ENCODE measurements around the gene ATP8A2. TPM values are rescaled to one million over a fixed set of nuclear protein-coding genes. Genes with fewer than 3 reads are reported as not detected.

Gene ATP8A2
- total and polyA plus RNA-seq, 4 donors: 0.01 to 0.08 (median 0.05) TPM; not detected in 1

GRCh38 chr13:25761041-25761440 lies 389.3 kb downstream of the ATP8A2 start:
- 80% methylated on average over 3 of the region's 3 CpGs for WGBS
- no peak overlapping the region for H3K4me3 ChIP-seq (ENCODE audit: low read depth in 1 of 3, low read length in 3 of 3)
- no peaks in the 10 kb centered on the region for H3K4me1 ChIP-seq (ENCODE audit: control insufficient read depth in 4 of 4, insufficient read depth in 4 of 4, low read length in 3 of 4)
- peaks cover 0 to 11% (median 1%) of the 10 kb centered on the region in 4 donors for H3K27me3 ChIP-seq (ENCODE audit: control insufficient read depth in 4 of 4, insufficient read depth in 4 of 4, low read length in 3 of 4)
- TF ChIP-seq JUND (IDR thresholded peaks at IDR 0.05): no peak
- no peak for TF ChIP-seq YY1 (IDR thresholded peaks at IDR 0.05)
- TF ChIP-seq MAX (IDR thresholded peaks at IDR 0.05): no peak
- TF ChIP-seq, protein P1, sequence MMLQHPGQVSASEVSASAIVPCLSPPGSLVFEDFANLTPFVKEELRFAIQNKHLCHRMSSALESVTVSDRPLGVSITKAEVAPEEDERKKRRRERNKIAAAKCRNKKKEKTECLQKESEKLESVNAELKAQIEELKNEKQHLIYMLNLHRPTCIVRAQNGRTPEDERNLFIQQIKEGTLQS (IDR thresholded peaks at IDR 0.05): no peak
- TF ChIP-seq RAD21 (IDR thresholded peaks at IDR 0.05): no peak
- TF ChIP-seq FOXA1 (IDR thresholded peaks at IDR 0.05): no peak
- TF ChIP-seq, protein P2, sequence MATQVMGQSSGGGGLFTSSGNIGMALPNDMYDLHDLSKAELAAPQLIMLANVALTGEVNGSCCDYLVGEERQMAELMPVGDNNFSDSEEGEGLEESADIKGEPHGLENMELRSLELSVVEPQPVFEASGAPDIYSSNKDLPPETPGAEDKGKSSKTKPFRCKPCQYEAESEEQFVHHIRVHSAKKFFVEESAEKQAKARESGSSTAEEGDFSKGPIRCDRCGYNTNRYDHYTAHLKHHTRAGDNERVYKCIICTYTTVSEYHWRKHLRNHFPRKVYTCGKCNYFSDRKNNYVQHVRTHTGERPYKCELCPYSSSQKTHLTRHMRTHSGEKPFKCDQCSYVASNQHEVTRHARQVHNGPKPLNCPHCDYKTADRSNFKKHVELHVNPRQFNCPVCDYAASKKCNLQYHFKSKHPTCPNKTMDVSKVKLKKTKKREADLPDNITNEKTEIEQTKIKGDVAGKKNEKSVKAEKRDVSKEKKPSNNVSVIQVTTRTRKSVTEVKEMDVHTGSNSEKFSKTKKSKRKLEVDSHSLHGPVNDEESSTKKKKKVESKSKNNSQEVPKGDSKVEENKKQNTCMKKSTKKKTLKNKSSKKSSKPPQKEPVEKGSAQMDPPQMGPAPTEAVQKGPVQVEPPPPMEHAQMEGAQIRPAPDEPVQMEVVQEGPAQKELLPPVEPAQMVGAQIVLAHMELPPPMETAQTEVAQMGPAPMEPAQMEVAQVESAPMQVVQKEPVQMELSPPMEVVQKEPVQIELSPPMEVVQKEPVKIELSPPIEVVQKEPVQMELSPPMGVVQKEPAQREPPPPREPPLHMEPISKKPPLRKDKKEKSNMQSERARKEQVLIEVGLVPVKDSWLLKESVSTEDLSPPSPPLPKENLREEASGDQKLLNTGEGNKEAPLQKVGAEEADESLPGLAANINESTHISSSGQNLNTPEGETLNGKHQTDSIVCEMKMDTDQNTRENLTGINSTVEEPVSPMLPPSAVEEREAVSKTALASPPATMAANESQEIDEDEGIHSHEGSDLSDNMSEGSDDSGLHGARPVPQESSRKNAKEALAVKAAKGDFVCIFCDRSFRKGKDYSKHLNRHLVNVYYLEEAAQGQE (IDR thresholded peaks at IDR 0.05): no peak
- no peak for TF ChIP-seq FOXA2 (IDR thresholded peaks at IDR 0.05)
- no peak for TF ChIP-seq TAF1 (conservative IDR thresholded peaks at IDR 0.05)
- no peaks in the 10 kb centered on the region for H3K36me3 ChIP-seq (ENCODE audit: control insufficient read depth in 4 of 4, insufficient read depth in 3 of 4, low read depth in 1 of 4, low read length in 3 of 4)
- no peak overlapping the region for H3K9ac ChIP-seq (ENCODE audit: low read depth in 1 of 2, low read length in 2 of 2)
- H3K27ac ChIP-seq (ENCODE audit: low read depth in 1 of 2, low read length in 2 of 2): no peak overlapping the region
- no peak for DNase-seq (ENCODE audit: low spot score)
- no peaks in the 10 kb centered on the region for H3K9me3 ChIP-seq (ENCODE audit: control insufficient read depth in 4 of 4, low read length in 3 of 4)

GRCh38 chr13:25762281-25762680 lies 390.5 kb downstream of the ATP8A2 start:
- peaks cover 0 to 8% (median under 1%) of the 10 kb centered on the region in 4 donors for H3K27me3 ChIP-seq (ENCODE audit: control insufficient read depth in 4 of 4, insufficient read depth in 4 of 4, low read length in 3 of 4)
- TF ChIP-seq EGR1 (IDR thresholded peaks at IDR 0.05; ENCODE audit: low read depth in 2 of 2) (no peak), FOXA2 (IDR thresholded peaks at IDR 0.05) (no peak), GABPA (IDR thresholded peaks at IDR 0.05 in 1 of 2, conservative IDR thresholded peaks at IDR 0.05 in 1 of 2) (no peak), FOXA1 (IDR thresholded peaks at IDR 0.05) (no peak), HNF4A (conservative IDR thresholded peaks at IDR 0.05) (no peak), MAX (IDR thresholded peaks at IDR 0.05) (no peak), JUND (IDR thresholded peaks at IDR 0.05) (no peak), RAD21 (IDR thresholded peaks at IDR 0.05) (no peak), TAF1 (conservative IDR thresholded peaks at IDR 0.05) (no peak), RXRA (IDR thresholded peaks at IDR 0.05) (no peak), SP1 (IDR thresholded peaks at IDR 0.05) (no peak), HNF4G (IDR thresholded peaks at IDR 0.05) (no peak), NR2F2 (IDR thresholded peaks at IDR 0.05) (no peak), YY1 (IDR thresholded peaks at IDR 0.05) (no peak)
- TF ChIP-seq, protein P1 (IDR thresholded peaks at IDR 0.05): no peak
- TF ChIP-seq, protein P2 (IDR thresholded peaks at IDR 0.05): no peak
- no peaks in the 10 kb centered on the region for H3K4me1 ChIP-seq (ENCODE audit: control insufficient read depth in 4 of 4, insufficient read depth in 4 of 4, low read length in 3 of 4)
- H3K27ac ChIP-seq (ENCODE audit: low read depth in 1 of 2, low read length in 2 of 2): no peak overlapping the region
- no peak for DNase-seq (ENCODE audit: low spot score)
- no peaks in the 10 kb centered on the region for H3K36me3 ChIP-seq (ENCODE audit: control insufficient read depth in 4 of 4, insufficient read depth in 3 of 4, low read depth in 1 of 4, low read length in 3 of 4)
- H3K9me3 ChIP-seq (ENCODE audit: control insufficient read depth in 4 of 4, low read length in 3 of 4): no peaks in the 10 kb centered on the region
- no peak overlapping the region for H3K9ac ChIP-seq (ENCODE audit: low read depth in 1 of 2, low read length in 2 of 2)
- 77% methylated on average over 2 of the region's 2 CpGs for WGBS
- no peak overlapping the region for H3K4me3 ChIP-seq (ENCODE audit: low read depth in 1 of 3, low read length in 3 of 3)

Data from liver (tissue), 9 donors.